Activated T-cell treated with anti-CD3 and anti-CD28 coated beads, Interleukin-2, amount 50 U/mL, for 72 hours (primary cell): ENCODE measurements around the gene ZC4H2. TPM values are rescaled to one million over a fixed set of nuclear protein-coding genes. Genes with fewer than 3 reads are reported as not detected.
"Not testable (repeated sequence)": the region's sequence is repeated elsewhere in the genome, so short reads cannot be mapped to it uniquely, and the experiment has no call there.

Experiments
- ATAC-seq, 2 donors: fragments of 150-1000 bp; cut with Tn5 transposase; replicated peaks in 1 of 2; 2 replicates each; pipeline ENCODE4 v1.10.0; 2021; ENCODE audit warnings: moderate library complexity in 2 of 2, mild to moderate bottlenecking in 1 of 2
- DNase-seq, 2 donors: peaks; one replicate each; pipeline ENCODE4 v3.0.0; 2021 to 2022; ENCODE audit warnings: mixed read lengths in 1 of 2
- H3K27ac Mint-ChIP-seq: one replicate; pipeline ENCODE4 v1.8.0; 2022; ENCODE audit warnings: mild to moderate bottlenecking, moderate library complexity, mixed read lengths
- H3K27me3 Mint-ChIP-seq: one replicate; pipeline ENCODE4 v1.8.0; 2022; ENCODE audit warnings: low read depth, mixed read lengths
- H3K36me3 Mint-ChIP-seq, 2 donors: one replicate each; pipeline ENCODE4 v1.8.0; 2022; ENCODE audit warnings: mixed read lengths in 2 of 2, mild to moderate bottlenecking in 1 of 2; ENCODE audit not compliant: insufficient read depth in 2 of 2
- H3K4me1 Mint-ChIP-seq: one replicate; pipeline ENCODE4 v1.8.0; 2022; ENCODE audit warnings: low read depth, mixed read lengths
- H3K4me3 Mint-ChIP-seq, 2 donors: one replicate each; pipeline ENCODE4 v1.8.0; 2022; ENCODE audit warnings: mild to moderate bottlenecking in 2 of 2, mixed read lengths in 2 of 2, moderate library complexity in 2 of 2
- H3K9me3 Mint-ChIP-seq, 2 donors: one replicate each; pipeline ENCODE4 v1.8.0; 2022; ENCODE audit warnings: mixed read lengths in 2 of 2
- total RNA-seq, 2 donors: library from RNA; stranded (reverse); gene quantifications; one replicate each; pipeline ENCODE4 v1.2.3, GENCODE V29; 2022

Gene ZC4H2
- total RNA-seq, 2 donors from 2014 or later: 14.5 to 15.9 TPM

- peak; percentile 72 to 76 for ATAC-seq
- H3K9me3 Mint-ChIP-seq: no peaks in the 10 kb centered on the region
Measured at GRCh38 chrX:64894454-64895038, 81.7 kb downstream of the ZC4H2 start.

GRCh38 chrX:64885850-64886249, 90.4 kb downstream of the ZC4H2 start:
- Mint-ChIP-seq H3K9me3 (peaks cover 1 to 9% of the 10 kb centered on the region in 2 donors), H3K27ac (no peak overlapping the region), H3K36me3 (peaks cover 0 to 14% of the 10 kb centered on the region in 2 donors), H3K4me3 (no peak overlapping the region), H3K4me1 (no peaks in the 10 kb centered on the region), H3K27me3 (no peaks in the 10 kb centered on the region)
- ATAC-seq (no peak), DNase-seq (peak; percentile 1 to 10)

More at GRCh38 chrX:64894454-64895038, 81.7 kb downstream of the ZC4H2 start:
- no peaks in the 10 kb centered on the region for H3K27me3 Mint-ChIP-seq
- peaks cover 6% of the 10 kb centered on the region for H3K4me1 Mint-ChIP-seq
- no peak overlapping the region for H3K27ac Mint-ChIP-seq
- no peak overlapping the region for H3K4me3 Mint-ChIP-seq
- H3K36me3 Mint-ChIP-seq: no peaks in the 10 kb centered on the region
- DNase-seq: peak; percentile 40 to 47

- H3K27me3 Mint-ChIP-seq, ATAC-seq, H3K4me1 Mint-ChIP-seq, H3K4me3 Mint-ChIP-seq, H3K27ac Mint-ChIP-seq, DNase-seq: not testable (repeated sequence)
- Mint-ChIP-seq H3K36me3 (peaks cover 1 to 35% of the 10 kb centered on the region in 2 donors), H3K9me3 (peaks cover 5 to 24% of the 10 kb centered on the region in 2 donors)
Measured at GRCh38 chrX:64878709-64879108, 97.5 kb downstream of the ZC4H2 start.

GRCh38 chrX:64867217-64867616, 109.0 kb downstream of the ZC4H2 start:
- Mint-ChIP-seq H3K9me3 (peaks cover 11 to 22% of the 10 kb centered on the region in 2 donors), H3K27ac (no peak overlapping the region), H3K36me3 (peaks cover 7 to 44% of the 10 kb centered on the region in 2 donors), H3K27me3 (no peaks in the 10 kb centered on the region), H3K4me3 (no peak overlapping the region), H3K4me1 (peaks cover 16% of the 10 kb centered on the region)
- DNase-seq: no peak
- ATAC-seq: peak in 1 of 2 donors; percentile 57

Other genes starting within 250 kb of the ZC4H2 start
- gene ZC3H12B, start 58.4 kb upstream of the ZC4H2 start, total RNA-seq: 1 to 10 TPM; 1.6 to 2.0 TPM